Heart left ventricle (tissue), 16 donors: ENCODE results near the gene CLEC16A. TPM values are rescaled to one million over a fixed set of nuclear protein-coding genes. Genes with fewer than 3 reads are reported as not detected.

ENCODE experiments used
- ATAC-seq, 4 donors: fragments of 200-7000 bp; cut with Tn5 transposase; one replicate each; pipeline ENCODE4 v1.9.1; 2020 to 2022; ENCODE audit warnings: moderate library complexity in 4 of 4, mild to moderate bottlenecking in 3 of 4, moderate number of reproducible peaks in 1 of 4
- DNase-seq, 5 donors: peaks; one replicate each; pipeline ENCODE4 v3.0.0-alpha.2; 2020
- H3K27ac ChIP-seq, 12 donors: fragments of 200-600 bp; sonication (generic) in 4 of 12; one replicate each; pipeline versions ENCODE4 v1.5.0 to v1.8.0; 2016 to 2022; ENCODE audit warnings: mild to moderate bottlenecking in 2 of 12
- H3K27me3 ChIP-seq, 9 donors: fragments of 200-600 bp; sonication (generic) in 2 of 9; one replicate each; pipeline versions ENCODE4 v1.5.1 to v1.8.0; 2016 to 2022; ENCODE audit warnings: mild to moderate bottlenecking in 3 of 9
- H3K36me3 ChIP-seq, 9 donors: fragments of 200-600 bp; sonication (generic) in 2 of 9; one replicate each; pipeline versions ENCODE4 v1.5.0 to v1.8.0; 2018 to 2022; ENCODE audit warnings: mild to moderate bottlenecking in 2 of 9
- H3K4me1 ChIP-seq, 12 donors: fragments of 200-600 bp; sonication (generic) in 4 of 12; one replicate each; pipeline versions ENCODE4 v1.5.0 to v1.8.0; 2016 to 2022; ENCODE audit warnings: mild to moderate bottlenecking in 3 of 12
- H3K4me3 ChIP-seq, 12 donors: fragments of 200-600 bp; sonication (generic) in 4 of 12; one replicate each; pipeline versions ENCODE4 v1.5.0 to v1.8.0; 2017 to 2022; ENCODE audit warnings: mild to moderate bottlenecking in 9 of 12, moderate library complexity in 4 of 12
- H3K9me3 ChIP-seq, 12 donors: fragments of 200-600 bp; sonication (generic) in 4 of 12; one replicate each; pipeline versions ENCODE4 v1.5.0 to v1.8.0; 2016 to 2022; ENCODE audit warnings: mild to moderate bottlenecking in 1 of 12
- CTCF ChIP-seq, 12 donors: fragments of 200-600 bp; sonication (generic) in 4 of 12; IDR thresholded peaks; one replicate each; pipeline versions ENCODE4 v1.5.0 to v1.8.0; 2018 to 2022; ENCODE audit warnings: antibody characterized with exemption in 12 of 12, mild to moderate bottlenecking in 5 of 12
- POLR2A ChIP-seq, 2 donors: fragments of 450-650 bp; IDR thresholded peaks; one replicate each; pipeline ENCODE4 v1.6.1; 2017; ENCODE audit warnings: antibody characterized with exemption in 2 of 2, mild to moderate bottlenecking in 2 of 2, moderate library complexity in 2 of 2
- WGBS, 4 donors: extraction: QIAGEN DNeasy Blood & Tissue Kit in 2 of 4; methylation state at CpG; one replicate each; pipeline versions ENCODE4 v1.1.5 to v1.1.7; 2013 to 2018; 5-methylcytosine and 5-hydroxymethylcytosine counted together
- intact Hi-C, 10 donors: fragments of 100-400 bp; cut with DNase I; formaldehyde crosslinking; loops; one replicate each; pipeline versions ENCODE4 v1.11.1 to v1.14.2; 2022
- polyA plus RNA-seq, 2 donors: library from polyadenylated mRNA; stranded (reverse); fragments of 200-250 nt; gene quantifications; one replicate each; pipeline ENCODE4 v1.2.3, GENCODE V29; 2013
- total RNA-seq, 9 donors: library from RNA; depleted of rRNA in 2 of 9; stranded (reverse); fragments of >200 nt in 2 of 9; fragmentation: NEBNext Ultra II Directional in 3 of 9; extraction: Animal tissue kit (Norgen Biotek cat#: 25700) in 3 of 9; gene quantifications; one replicate each; pipeline versions ENCODE4 v1.1.0 to v1.2.4, GENCODE V29; 2016 to 2023
- donor health status: ischemic (EF 13 %, LVEDD 7.1; RV severe dilation, severe dysfunction).
- donor health status: healthy with polysubstance abuse.
- donor health status: DM: no; HTN: yes; CAD: no.
- donor health status: DM: no; HTN: no; CAD: no.
- donor health status: ischemic (EF 25% LVEDD 6.9; RV normal size, moderate dysfunction).
- donor health status: ischemic (EF 25% LVEDD 5.7; RV mildly dilated, moderate dysfunction).
- donor health status: healthy.
- donor health status: DM: yes; HTN: yes; CAD: no.
- donor health status: ischemic (EF 35%, LVEDD 5.7; RV mildly dilated, moderate dysfunction).
- donor health status: nonischemic (EF 11% LVEDD 7.7; RV severe dilation, severe dysfunction).
- donor health status: DM: yes; HTN: yes; CAD: no.
- donor health status: PGD.
- donor health status: ischemic (EF 29% LVEDD 5.4; RV normal size, mild dysfunction).
- donor health status: nonischemic (EF 23%, LVEDD 6.1; RV moderate dilation, normal function).

The CLEC16A gene
- total and polyA plus RNA-seq, 11 donors, result 13.8 to 41.1 (median 23.7) TPM

GRCh38 chr16:10971560-10971961 is 27.2 kb downstream of the CLEC16A start:
- DNase-seq (peak in 4 of 5 donors; percentile 29 to 48 (median 42)), ATAC-seq (peak in 3 of 4 donors; percentile 51 to 72 (median 52))
- Histone ChIP-seq H3K4me1 (peaks cover 0 to 27% (median 12%) of the 10 kb centered on the region in 12 donors), H3K27ac (peak overlapping the region in 1 of 12 donors; percentile 5), H3K27me3 (no peaks in the 10 kb centered on the region), H3K4me3 (no peak overlapping the region), H3K9me3 (no peaks in the 10 kb centered on the region), H3K36me3 (peaks cover 0 to 68% (median 58%) of the 10 kb centered on the region in 9 donors)
- WGBS, 4 donors, result 48 to 61% (median 54%) methylated on average over 3 of the region's 3 CpGs
- TF ChIP-seq POLR2A (IDR thresholded peaks at IDR 0.05), result no peak
- peak; percentile 70 to 87 (median 79) for TF ChIP-seq CTCF (IDR thresholded peaks at IDR 0.05)
- intact Hi-C loops, result loop anchor here (1.0 to 10.0 kb wide), 10 partner anchors 101 to 386 kb away; partner anchors contain the start of gene SOCS1 (in 5 of the 10)

DNA sequence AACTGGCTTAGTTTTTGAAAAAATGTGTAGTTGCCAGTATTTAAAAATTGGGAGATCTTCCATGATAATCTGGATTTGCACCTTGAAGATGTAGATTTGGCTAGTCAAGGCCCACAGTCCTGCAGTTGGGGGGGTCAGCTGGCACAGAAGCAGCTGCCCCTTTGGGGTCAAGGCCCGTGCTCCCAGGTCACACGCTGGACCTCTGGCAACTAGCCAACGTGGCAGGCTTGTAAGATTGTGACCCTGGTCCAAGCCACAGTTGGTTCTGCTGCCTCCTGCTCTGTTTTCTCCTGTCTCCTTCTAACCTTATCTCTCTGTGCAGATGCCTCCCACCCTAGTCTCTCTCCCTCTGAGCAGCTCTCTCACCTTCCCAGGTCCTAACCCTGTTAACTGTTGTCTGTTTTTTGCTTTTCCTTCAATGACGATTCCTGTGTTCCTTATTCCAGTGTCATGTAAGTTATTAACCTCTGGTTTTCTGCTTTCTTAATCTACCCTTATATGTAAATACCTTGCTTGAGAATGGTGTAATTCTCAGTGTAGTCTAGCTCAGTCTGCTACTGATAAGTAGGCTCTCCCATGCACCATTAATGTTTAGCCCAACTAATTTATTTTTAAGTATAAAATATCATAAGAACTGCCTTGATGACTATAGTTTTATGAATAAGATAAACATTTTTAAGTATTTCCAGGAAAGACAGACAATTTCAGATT is 27.9 kb downstream of the CLEC16A start:
- ATAC-seq, result no peak
- H3K4me3 ChIP-seq, result no peak overlapping the region

GRCh38 chr16:10972819-10973464 is 28.6 kb downstream of the CLEC16A start:
- Histone ChIP-seq H3K4me1 (peaks cover 0 to 23% (median 8%) of the 10 kb centered on the region in 12 donors), H3K9me3 (no peaks in the 10 kb centered on the region), H3K36me3 (peaks cover 0 to 76% (median 66%) of the 10 kb centered on the region in 9 donors), H3K27me3 (no peaks in the 10 kb centered on the region), H3K4me3 (no peak overlapping the region), H3K27ac (no peak overlapping the region)
- intact Hi-C loops, result loop anchor here in 7 of 10 donors (2.0 to 10.0 kb wide), 6 partner anchors 99 to 384 kb away; partner anchors contain the start of gene SOCS1 (in 2 of the 7)
- TF ChIP-seq POLR2A (IDR thresholded peaks at IDR 0.05), result no peak
- TF ChIP-seq CTCF (IDR thresholded peaks at IDR 0.05), result no peak
- WGBS, 4 donors, result 84 to 90% (median 87%) methylated on average over 12 of the region's 12 CpGs
- DNase-seq (no peak), ATAC-seq (no peak)

More for the DNA sequence above, 27.9 kb downstream of the CLEC16A start:
- TF ChIP-seq CTCF (IDR thresholded peaks at IDR 0.05), result no peak
- no peak for TF ChIP-seq POLR2A (IDR thresholded peaks at IDR 0.05)
- intact Hi-C loops, result loop anchor here in 7 of 10 donors (2.0 to 10.0 kb wide), 6 partner anchors 100 to 385 kb away; partner anchors contain the start of gene SOCS1 (in 2 of the 7)
- peaks cover 0 to 27% (median 12%) of the 10 kb centered on the region in 12 donors for H3K4me1 ChIP-seq
- H3K27ac ChIP-seq, result peak overlapping the region in 1 of 12 donors; percentile 5
- no peaks in the 10 kb centered on the region for H3K27me3 ChIP-seq
- peaks cover 0 to 72% (median 59%) of the 10 kb centered on the region in 9 donors for H3K36me3 ChIP-seq
- DNase-seq, result no peak
- 42 to 61% (median 55%) methylated on average over 4 of the region's 4 CpGs for WGBS, 4 donors
- H3K9me3 ChIP-seq, result no peaks in the 10 kb centered on the region

DNA sequence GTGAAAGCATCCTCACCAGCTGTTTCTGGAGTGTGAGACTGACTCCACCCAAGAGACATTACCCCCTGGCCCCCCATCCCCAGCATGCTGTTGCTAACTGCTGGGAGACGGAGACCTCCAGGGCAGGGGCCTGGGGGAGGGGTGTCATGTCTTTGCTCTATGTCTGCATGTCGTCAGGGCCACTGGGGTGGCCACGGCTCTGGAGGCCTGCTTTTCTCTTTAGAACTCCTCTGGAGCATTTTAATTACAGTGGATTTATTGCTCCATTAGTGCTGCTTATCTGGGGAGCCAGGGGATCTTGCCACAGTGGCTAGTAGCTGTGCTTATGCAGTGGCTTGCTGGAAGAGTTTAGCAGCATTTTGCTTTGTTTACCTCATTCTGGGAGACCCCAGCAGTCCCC is 32.3 kb downstream of the CLEC16A start:
- no peak overlapping the region for H3K4me3 ChIP-seq
- H3K27ac ChIP-seq, result no peak overlapping the region
- 69 to 93% (median 73%) methylated on average over 3 of the region's 3 CpGs for WGBS, 4 donors
- ATAC-seq (no peak), DNase-seq (no peak)
- H3K9me3 ChIP-seq, result no peaks in the 10 kb centered on the region
- H3K27me3 ChIP-seq, result no peaks in the 10 kb centered on the region
- intact Hi-C loops, result loop anchor here in 3 of 10 donors (5.0 to 10.0 kb wide), 2 partner anchors 116 to 128 kb away; no protein-coding TSS in a partner anchor
- no peak for TF ChIP-seq POLR2A (IDR thresholded peaks at IDR 0.05)
- no peak for TF ChIP-seq CTCF (IDR thresholded peaks at IDR 0.05)
- peaks cover 0 to 27% (median 7%) of the 10 kb centered on the region in 12 donors for H3K4me1 ChIP-seq
- peaks cover 0 to 99% (median 64%) of the 10 kb centered on the region in 9 donors for H3K36me3 ChIP-seq
